ENCODE measurements around the gene FAM72C.
"Not testable (repeated sequence)": the region's sequence is repeated elsewhere in the genome, so short reads cannot be mapped to it uniquely, and the experiment has no call there.

DNA sequence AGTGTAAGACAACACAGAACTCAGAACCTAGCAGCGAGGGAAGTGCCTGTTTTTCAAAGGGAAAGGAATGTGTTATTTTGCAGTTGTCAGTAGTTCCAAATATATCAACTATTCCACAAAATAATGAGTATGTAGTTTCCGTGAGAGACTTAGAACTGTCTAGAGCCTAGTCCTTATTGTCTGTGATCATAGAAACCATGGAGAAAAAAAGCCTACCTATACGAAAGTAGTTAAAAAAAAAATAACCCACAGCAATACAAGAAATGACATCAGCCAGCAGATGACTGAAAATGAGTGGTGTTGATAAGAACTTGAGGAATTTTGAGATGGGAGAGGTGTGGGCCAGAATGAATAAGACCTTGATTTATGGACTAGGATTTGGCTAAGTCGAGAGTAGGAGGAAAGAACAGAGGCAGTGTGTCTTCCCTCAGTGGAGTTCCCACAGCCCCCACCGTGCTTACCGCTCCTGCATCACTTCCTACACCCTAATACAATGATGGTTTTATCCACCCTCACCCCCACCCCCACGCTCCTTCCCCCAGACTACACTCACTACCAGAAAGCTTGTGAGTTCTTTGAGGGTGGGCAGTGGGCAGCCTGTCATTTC, 21.6 kb upstream of the FAM72C start:
- TF ChIP-seq CTCF (conservative IDR thresholded peaks at IDR 0.05 in 1 of 2, IDR thresholded peaks at IDR 0.05 in 1 of 2; ENCODE audit: extremely low read depth in 1 of 2, insufficient read depth in 1 of 2, low read depth in 1 of 2, low read length in 2 of 2); EZH2 (IDR thresholded peaks at IDR 0.05; ENCODE audit: borderline replicate concordance, low read length): not testable (repeated sequence)
